Measurements from ENCODE around the gene HOMER1. TPM values are rescaled to one million over a fixed set of nuclear protein-coding genes. Genes with fewer than 3 reads are reported as not detected.
"Not testable (repeated sequence)": the region's sequence is repeated elsewhere in the genome, so short reads cannot be mapped to it uniquely, and the experiment has no call there.

Gene HOMER1
- total RNA-seq, 1 donor from 2014 or later: 7.6 TPM

- ATAC-seq: peak; percentile 57
Observed at GRCh38 chr5:79413112-79413511, 100.8 kb downstream of the HOMER1 start.

- no peak for ATAC-seq
Observed at GRCh38 chr5:79408028-79408427, 105.9 kb downstream of the HOMER1 start.

GRCh38 chr5:79407591-79407990 is 106.3 kb downstream of the HOMER1 start:
- no peak for ATAC-seq

GRCh38 chr5:79401216-79401615 is 112.7 kb downstream of the HOMER1 start:
- ATAC-seq: no peak

GRCh38 chr5:79399046-79399445 is 114.9 kb downstream of the HOMER1 start:
- no peak for ATAC-seq

- ATAC-seq: no peak
Observed at GRCh38 chr5:79397080-79397479, 116.9 kb downstream of the HOMER1 start.

- ATAC-seq: no peak
Observed at GRCh38 chr5:79396265-79396664, 117.7 kb downstream of the HOMER1 start.

GRCh38 chr5:79395296-79395695 is 118.6 kb downstream of the HOMER1 start:
- ATAC-seq: no peak

- no peak for ATAC-seq
Observed at GRCh38 chr5:79392776-79393175, 121.2 kb downstream of the HOMER1 start.

- ATAC-seq: no peak
Observed at GRCh38 chr5:79386679-79387078, 127.3 kb downstream of the HOMER1 start.

- not testable (repeated sequence) for ATAC-seq
Observed at GRCh38 chr5:79385126-79385525, 128.8 kb downstream of the HOMER1 start.

- ATAC-seq: no peak
Observed at GRCh38 chr5:79378510-79379186, 135.3 kb downstream of the HOMER1 start.

- ATAC-seq: no peak
Observed at GRCh38 chr5:79357398-79357797, 156.5 kb downstream of the HOMER1 start.

GRCh38 chr5:79349881-79350280 is 164.1 kb downstream of the HOMER1 start:
- no peak for ATAC-seq

- peak; percentile 83 for ATAC-seq
Observed at GRCh38 chr5:79349047-79349446, 164.9 kb downstream of the HOMER1 start.

- ATAC-seq: peak; percentile 69
Observed at GRCh38 chr5:79346420-79346824, 167.5 kb downstream of the HOMER1 start.

GRCh38 chr5:79333852-79334557 is 179.9 kb downstream of the HOMER1 start:
- ATAC-seq: no peak

GRCh38 chr5:79330071-79330470 is 183.9 kb downstream of the HOMER1 start:
- no peak for ATAC-seq

GRCh38 chr5:79329453-79329852 is 184.5 kb downstream of the HOMER1 start:
- ATAC-seq: no peak

Other genes with a start within 250 kb of the HOMER1 start
- gene TENT2, start 98.3 kb upstream of the HOMER1 start, total RNA-seq: 46.4 TPM
- 0.36 TPM for gene CMYA5, start 175.7 kb upstream of the HOMER1 start, total RNA-seq

Data from esophagus mucosa (tissue), 1 donor.